A549 (cell line): ENCODE results near the gene SLC6A20.

Experiments
- BHLHE40 ChIP-seq: IDR thresholded peaks from 2 replicates; pipeline ENCODE4 v1.6.1; 2012; ENCODE audit warnings: low read depth, low read length, inconsistent platforms
- CHD2 ChIP-seq: fragments of 150-350 bp; IDR thresholded peaks from 2 replicates; pipeline ENCODE4 v1.6.1; 2014; ENCODE audit warnings: low read length; ENCODE audit not compliant: partially characterized antibody
- EHMT2 ChIP-seq: fragments of 200-600 bp; sonication (generic); IDR thresholded peaks from 2 replicates; pipeline ENCODE4 v1.6.1; 2016; ENCODE audit warnings: antibody characterized with exemption, low read depth, mild to moderate bottlenecking, moderate library complexity
- ESRRA ChIP-seq: fragments of 150-350 bp; IDR thresholded peaks from 2 replicates; pipeline ENCODE4 v1.6.1; 2014; ENCODE audit warnings: mild to moderate bottlenecking, low read length, borderline replicate concordance
- JUNB ChIP-seq: fragments of >200 bp; sonication (Bioruptor Twin); formaldehyde crosslinking; IDR thresholded peaks from 2 replicates; pipeline ENCODE4 v1.6.1; 2016
- MAFK ChIP-seq: fragments of 450-650 bp; IDR thresholded peaks from 2 replicates; pipeline ENCODE4 v1.6.1; 2014; ENCODE audit not compliant: partially characterized antibody
- MAX ChIP-seq: IDR thresholded peaks from 2 replicates; pipeline ENCODE4 v1.6.1; 2012
- NFE2L2 ChIP-seq: fragments of 150-350 bp; conservative IDR thresholded peaks from 2 replicates; pipeline ENCODE4 v1.6.1; 2014; ENCODE audit warnings: low read length
- NR3C1 ChIP-seq: fragments of >200 bp; sonication (Bioruptor Twin); formaldehyde crosslinking; IDR thresholded peaks from 3 replicates; pipeline ENCODE4 v1.6.1; 2017
- POLR2A ChIP-seq: IDR thresholded peaks from 2 replicates; pipeline ENCODE4 v1.6.1; 2012; ENCODE audit warnings: mild to moderate bottlenecking, low read length
- RAD21 ChIP-seq, 2 experiments: fragments of >200 bp in 1 of 2; sonication (Bioruptor Twin) in 1 of 2; formaldehyde crosslinking in 1 of 2; IDR thresholded peaks in 1 of 2; conservative IDR thresholded peaks in 1 of 2; 2 replicates in 1 of 2; 3 replicates in 1 of 2; pipeline ENCODE4 v1.6.1; 2012 to 2018; ENCODE audit warnings: inconsistent platforms in 1 of 2
- RARB ChIP-seq: fragments of 250-450 bp; sonication (Bioruptor Pico); IDR thresholded peaks from 2 replicates; pipeline ENCODE4 v1.8.0; 2021; ENCODE audit warnings: mild to moderate bottlenecking, moderate library complexity
- TF ChIP-seq, protein P1 (sequence below): fragments of >200 bp; sonication (Bioruptor Twin); formaldehyde crosslinking; IDR thresholded peaks from 3 replicates; pipeline ENCODE4 v1.5.1; 2016
- TF ChIP-seq, protein P2 (sequence below): fragments of 250-450 bp; sonication (Bioruptor Pico); IDR thresholded peaks from 2 replicates; pipeline ENCODE4 v1.5.0; 2021; ENCODE audit warnings: mild to moderate bottlenecking, moderate library complexity, borderline replicate concordance

- TF ChIP-seq, protein P1, sequence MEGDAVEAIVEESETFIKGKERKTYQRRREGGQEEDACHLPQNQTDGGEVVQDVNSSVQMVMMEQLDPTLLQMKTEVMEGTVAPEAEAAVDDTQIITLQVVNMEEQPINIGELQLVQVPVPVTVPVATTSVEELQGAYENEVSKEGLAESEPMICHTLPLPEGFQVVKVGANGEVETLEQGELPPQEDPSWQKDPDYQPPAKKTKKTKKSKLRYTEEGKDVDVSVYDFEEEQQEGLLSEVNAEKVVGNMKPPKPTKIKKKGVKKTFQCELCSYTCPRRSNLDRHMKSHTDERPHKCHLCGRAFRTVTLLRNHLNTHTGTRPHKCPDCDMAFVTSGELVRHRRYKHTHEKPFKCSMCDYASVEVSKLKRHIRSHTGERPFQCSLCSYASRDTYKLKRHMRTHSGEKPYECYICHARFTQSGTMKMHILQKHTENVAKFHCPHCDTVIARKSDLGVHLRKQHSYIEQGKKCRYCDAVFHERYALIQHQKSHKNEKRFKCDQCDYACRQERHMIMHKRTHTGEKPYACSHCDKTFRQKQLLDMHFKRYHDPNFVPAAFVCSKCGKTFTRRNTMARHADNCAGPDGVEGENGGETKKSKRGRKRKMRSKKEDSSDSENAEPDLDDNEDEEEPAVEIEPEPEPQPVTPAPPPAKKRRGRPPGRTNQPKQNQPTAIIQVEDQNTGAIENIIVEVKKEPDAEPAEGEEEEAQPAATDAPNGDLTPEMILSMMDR, result no peak
- TF ChIP-seq BHLHE40, result no peak
- TF ChIP-seq RARB (CRISPR knock-in tag), result no peak
- TF ChIP-seq, protein P2, sequence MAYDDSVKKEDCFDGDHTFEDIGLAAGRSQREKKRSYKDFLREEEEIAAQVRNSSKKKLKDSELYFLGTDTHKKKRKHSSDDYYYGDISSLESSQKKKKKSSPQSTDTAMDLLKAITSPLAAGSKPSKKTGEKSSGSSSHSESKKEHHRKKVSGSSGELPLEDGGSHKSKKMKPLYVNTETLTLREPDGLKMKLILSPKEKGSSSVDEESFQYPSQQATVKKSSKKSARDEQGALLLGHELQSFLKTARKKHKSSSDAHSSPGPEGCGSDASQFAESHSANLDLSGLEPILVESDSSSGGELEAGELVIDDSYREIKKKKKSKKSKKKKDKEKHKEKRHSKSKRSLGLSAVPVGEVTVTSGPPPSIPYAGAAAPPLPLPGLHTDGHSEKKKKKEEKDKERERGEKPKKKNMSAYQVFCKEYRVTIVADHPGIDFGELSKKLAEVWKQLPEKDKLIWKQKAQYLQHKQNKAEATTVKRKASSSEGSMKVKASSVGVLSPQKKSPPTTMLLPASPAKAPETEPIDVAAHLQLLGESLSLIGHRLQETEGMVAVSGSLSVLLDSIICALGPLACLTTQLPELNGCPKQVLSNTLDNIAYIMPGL (CRISPR knock-in tag), result no peak
- TF ChIP-seq JUNB, result no peak
- TF ChIP-seq POLR2A, result no peak
- TF ChIP-seq MAFK, result no peak
- no peak for TF ChIP-seq ESRRA
- TF ChIP-seq EHMT2, result no peak
- no peak for TF ChIP-seq NFE2L2
- no peak for TF ChIP-seq CHD2
- no peak for TF ChIP-seq MAX
- no peak for TF ChIP-seq RAD21 (conservative IDR thresholded peaks at IDR 0.05 in 1 of 2, IDR thresholded peaks at IDR 0.05 in 1 of 2)
- TF ChIP-seq NR3C1, result no peak
Measured at GRCh38 chr3:45771166-45771775, 25.1 kb downstream of the SLC6A20 start.
